ENCODE data around the gene HS3ST5.

- TF ChIP-seq CTCF (optimal IDR thresholded peaks at IDR 0.05 in 1 of 3, IDR thresholded peaks at IDR 0.05 in 1 of 3, conservative IDR thresholded peaks at IDR 0.05 in 1 of 3; ENCODE audit: extremely low read depth in 1 of 3, insufficient read depth in 2 of 3, low read length in 3 of 3) (no peak), EZH2 (IDR thresholded peaks at IDR 0.05; ENCODE audit: low read length) (no peak)
These were observed 278.0 kb downstream of the HS3ST5 start for GRCh38 chr6:114064862-114065261.
